ENCODE measurements around the gene SCN4B. TPM values are rescaled to one million over a fixed set of nuclear protein-coding genes. Genes with fewer than 3 reads are reported as not detected.

Gene SCN4B
- total and polyA plus RNA-seq, 8 donors: 2.2 to 10.1 (median 7.5) TPM

DNA sequence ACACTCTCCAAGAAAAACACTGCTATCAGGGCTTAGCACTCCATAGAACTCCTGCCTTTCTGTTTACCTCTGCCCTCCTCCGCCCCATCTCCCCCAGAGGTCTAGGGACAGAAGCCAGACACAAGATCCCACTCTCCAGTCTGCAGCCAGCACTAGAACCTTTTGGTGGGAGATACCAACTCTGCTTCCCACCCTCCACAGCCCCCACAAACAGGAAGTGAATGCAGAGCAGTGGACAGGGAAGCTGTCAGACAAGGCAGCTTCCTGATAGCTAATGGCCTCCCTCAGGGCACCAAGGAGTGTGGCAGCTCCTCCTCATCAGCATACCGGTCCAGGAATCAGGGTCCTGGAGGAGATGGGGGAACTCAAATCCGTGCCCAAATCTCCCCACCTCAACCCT is 5.1 kb downstream of the SCN4B start:
- H3K27me3 ChIP-seq: peaks cover 5 to 66% of the 10 kb centered on the region in 2 donors
- TF ChIP-seq, protein P1, sequence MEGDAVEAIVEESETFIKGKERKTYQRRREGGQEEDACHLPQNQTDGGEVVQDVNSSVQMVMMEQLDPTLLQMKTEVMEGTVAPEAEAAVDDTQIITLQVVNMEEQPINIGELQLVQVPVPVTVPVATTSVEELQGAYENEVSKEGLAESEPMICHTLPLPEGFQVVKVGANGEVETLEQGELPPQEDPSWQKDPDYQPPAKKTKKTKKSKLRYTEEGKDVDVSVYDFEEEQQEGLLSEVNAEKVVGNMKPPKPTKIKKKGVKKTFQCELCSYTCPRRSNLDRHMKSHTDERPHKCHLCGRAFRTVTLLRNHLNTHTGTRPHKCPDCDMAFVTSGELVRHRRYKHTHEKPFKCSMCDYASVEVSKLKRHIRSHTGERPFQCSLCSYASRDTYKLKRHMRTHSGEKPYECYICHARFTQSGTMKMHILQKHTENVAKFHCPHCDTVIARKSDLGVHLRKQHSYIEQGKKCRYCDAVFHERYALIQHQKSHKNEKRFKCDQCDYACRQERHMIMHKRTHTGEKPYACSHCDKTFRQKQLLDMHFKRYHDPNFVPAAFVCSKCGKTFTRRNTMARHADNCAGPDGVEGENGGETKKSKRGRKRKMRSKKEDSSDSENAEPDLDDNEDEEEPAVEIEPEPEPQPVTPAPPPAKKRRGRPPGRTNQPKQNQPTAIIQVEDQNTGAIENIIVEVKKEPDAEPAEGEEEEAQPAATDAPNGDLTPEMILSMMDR (IDR thresholded peaks at IDR 0.05): no peak
- H3K27ac ChIP-seq: no peak overlapping the region
- intact Hi-C loops (cut with DNase I): loop anchor here in 1 of 2 donors (10.0 kb wide), 1 partner anchor 207 kb away; the partner anchor contains the start of gene UBE4A
- H3K36me3 ChIP-seq: no peaks in the 10 kb centered on the region
- ATAC-seq: no peak
- H3K4me3 ChIP-seq: no peak overlapping the region
- H3K9me3 ChIP-seq: no peaks in the 10 kb centered on the region
- H3K4me1 ChIP-seq: peaks cover 4 to 29% of the 10 kb centered on the region in 2 donors
- no peak for DNase-seq

DNA sequence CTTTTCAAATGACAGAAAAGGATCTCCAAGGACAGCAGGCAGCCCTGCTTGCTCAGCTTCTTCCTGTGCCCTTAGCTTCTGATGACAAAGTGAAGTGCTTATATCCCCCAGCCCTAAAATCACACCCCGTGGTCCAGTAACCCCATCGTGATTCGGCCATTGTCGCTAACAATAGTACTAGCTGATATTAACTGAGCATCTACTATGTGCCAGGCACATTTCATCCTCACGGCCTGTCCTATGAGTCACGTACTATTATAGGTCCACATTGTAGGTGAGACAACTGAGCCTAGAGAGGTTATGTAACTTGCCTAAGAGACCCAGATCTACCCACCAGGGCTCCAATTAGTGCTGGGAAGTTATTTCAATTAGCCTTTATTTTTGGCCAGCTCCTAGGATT is 6.1 kb downstream of the SCN4B start:
- Histone ChIP-seq H3K4me1 (peaks cover 0 to 26% of the 10 kb centered on the region in 2 donors), H3K27ac (no peak overlapping the region), H3K27me3 (peaks cover 0 to 66% of the 10 kb centered on the region in 2 donors), H3K36me3 (no peaks in the 10 kb centered on the region), H3K9me3 (no peaks in the 10 kb centered on the region), H3K4me3 (no peak overlapping the region)
- TF ChIP-seq, protein P1 (IDR thresholded peaks at IDR 0.05): no peak
- DNase-seq (no peak), ATAC-seq (no peak)
- intact Hi-C loops (cut with DNase I): loop anchor here in 1 of 2 donors (10.0 kb wide), 1 partner anchor 208 kb away; the partner anchor contains the start of gene UBE4A

DNA sequence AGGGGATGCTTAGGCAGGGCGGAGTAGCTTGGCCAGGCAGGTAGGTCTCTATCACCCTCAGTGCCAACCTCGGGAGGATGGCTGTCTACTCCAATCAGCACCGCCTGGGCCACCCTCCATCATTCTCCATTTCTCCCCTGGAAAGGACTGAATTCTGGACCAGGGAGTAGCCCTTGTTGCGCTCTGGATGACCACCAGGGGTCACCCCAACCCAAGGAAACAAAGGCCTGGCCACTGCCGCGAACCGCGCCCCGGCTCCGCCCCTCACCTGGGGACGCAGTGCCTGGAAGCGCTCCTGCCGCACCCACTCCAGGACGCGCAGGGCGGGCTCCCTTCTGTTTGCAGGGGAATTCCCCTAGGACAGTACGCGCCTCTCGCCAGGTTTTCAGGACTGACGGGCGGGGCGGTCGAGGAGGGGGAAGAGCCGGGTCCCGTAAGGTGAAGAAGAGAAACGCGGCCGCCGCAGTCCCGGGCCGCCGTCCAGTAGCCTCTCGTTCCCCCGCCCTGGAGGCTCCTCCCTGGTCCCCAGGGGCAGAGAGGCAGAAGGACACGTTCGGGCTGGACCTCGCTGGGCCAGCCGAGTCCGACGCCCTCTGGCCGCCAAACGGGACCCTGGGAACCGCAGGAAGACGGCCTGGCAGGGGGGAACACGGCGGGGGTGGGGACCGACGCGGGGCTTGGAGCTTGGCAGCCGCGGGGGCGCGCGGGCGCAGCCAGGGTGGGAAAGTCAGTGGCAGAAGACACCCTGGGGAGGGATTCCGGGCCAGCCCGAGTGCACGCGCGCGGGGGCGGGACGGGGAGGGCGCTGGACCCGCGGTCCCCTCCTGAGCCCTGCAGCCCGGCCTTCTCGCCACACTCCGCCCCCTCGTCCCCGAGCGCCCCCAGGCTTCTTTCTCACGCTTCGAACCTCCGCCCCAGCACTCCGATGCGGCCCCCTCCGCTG is 7.1 kb downstream of the SCN4B start:
- Histone ChIP-seq H3K9me3 (no peaks in the 10 kb centered on the region), H3K27ac (no peak overlapping the region), H3K27me3 (peaks cover 0 to 63% of the 10 kb centered on the region in 2 donors), H3K4me1 (peaks cover 0 to 24% of the 10 kb centered on the region in 2 donors), H3K36me3 (no peaks in the 10 kb centered on the region), H3K4me3 (peak overlapping the region; percentile 48 to 58)
- ATAC-seq: peak; percentile 99
- TF ChIP-seq, protein P1 (IDR thresholded peaks at IDR 0.05): peak; percentile 92 to 96
- intact Hi-C loops (cut with DNase I): loop anchor here in 1 of 2 donors (10.0 kb wide), 1 partner anchor 209 kb away; the partner anchor contains the start of gene UBE4A
- peak; percentile 77 to 98 (median 88) for DNase-seq

DNA sequence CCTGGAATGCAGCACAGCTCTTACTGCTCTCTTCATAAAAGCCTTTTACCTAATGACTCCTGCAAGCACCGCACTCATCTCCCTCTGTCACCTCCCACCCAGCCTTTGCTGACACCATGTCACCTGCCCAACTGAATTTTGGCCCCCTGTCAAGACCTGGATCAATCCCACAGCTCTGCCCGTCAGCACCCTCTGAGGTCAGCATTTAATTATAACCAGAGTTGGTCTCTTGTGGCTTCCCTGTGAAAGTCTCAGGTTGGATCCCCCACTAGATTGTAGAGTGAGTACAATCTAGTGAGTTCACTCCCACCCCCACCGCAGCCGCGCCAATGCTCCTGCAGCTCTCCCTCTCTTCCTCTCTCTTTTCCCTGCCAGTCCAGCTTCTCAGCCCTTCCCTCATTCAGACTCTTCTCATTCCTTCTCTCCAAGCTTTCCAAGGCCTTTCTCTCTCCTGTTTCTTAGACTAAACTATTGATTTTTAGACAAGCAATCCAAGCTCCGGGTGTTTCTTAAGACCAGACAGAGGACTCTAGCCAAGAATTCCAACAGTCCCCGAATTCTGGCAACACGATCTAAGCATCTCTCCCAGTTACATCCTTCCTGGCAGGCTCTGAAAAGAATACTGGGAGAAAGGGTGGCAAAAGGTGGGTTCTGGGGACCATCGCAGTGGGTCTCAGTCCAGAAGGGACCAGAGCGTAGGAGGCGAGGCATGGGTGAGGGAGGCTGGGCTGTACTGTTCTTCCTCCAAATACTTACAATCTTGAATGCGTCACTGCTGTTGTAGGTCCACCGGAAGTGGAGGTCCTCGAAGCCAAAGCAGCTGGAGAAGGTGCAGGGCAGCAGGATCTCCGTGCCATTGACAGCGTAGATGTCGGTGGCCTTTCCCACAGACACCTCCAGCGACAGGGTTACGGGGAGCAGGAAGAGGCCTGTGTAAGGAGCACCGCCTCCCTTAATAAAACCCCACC is 8.0 kb downstream of the SCN4B start:
- Histone ChIP-seq H3K36me3 (no peaks in the 10 kb centered on the region), H3K27ac (no peak overlapping the region), H3K4me1 (peaks cover 0 to 24% of the 10 kb centered on the region in 2 donors), H3K27me3 (peaks cover 0 to 59% of the 10 kb centered on the region in 2 donors), H3K9me3 (no peaks in the 10 kb centered on the region), H3K4me3 (no peak overlapping the region)
- TF ChIP-seq, protein P1 (IDR thresholded peaks at IDR 0.05): no peak
- DNase-seq: no peak
- no peak for ATAC-seq
- intact Hi-C loops (cut with DNase I): loop anchor here in 1 of 2 donors (10.0 kb wide), 1 partner anchor 210 kb away; the partner anchor contains the start of gene UBE4A
